HG03378 (cell line): ENCODE measurements around the gene UBC.
"Not testable (repeated sequence)": the region's sequence is repeated elsewhere in the genome, so short reads cannot be mapped to it uniquely, and the experiment has no call there.

Experiments
- ATAC-seq: cut with Tn5 transposase; IDR thresholded peaks from one replicate; pipeline ENCODE4 v1.9.1; 2021; ENCODE audit warnings: mild to moderate bottlenecking, moderate library complexity; ENCODE audit not compliant: unreplicated experiment

Gene UBC

DNA sequence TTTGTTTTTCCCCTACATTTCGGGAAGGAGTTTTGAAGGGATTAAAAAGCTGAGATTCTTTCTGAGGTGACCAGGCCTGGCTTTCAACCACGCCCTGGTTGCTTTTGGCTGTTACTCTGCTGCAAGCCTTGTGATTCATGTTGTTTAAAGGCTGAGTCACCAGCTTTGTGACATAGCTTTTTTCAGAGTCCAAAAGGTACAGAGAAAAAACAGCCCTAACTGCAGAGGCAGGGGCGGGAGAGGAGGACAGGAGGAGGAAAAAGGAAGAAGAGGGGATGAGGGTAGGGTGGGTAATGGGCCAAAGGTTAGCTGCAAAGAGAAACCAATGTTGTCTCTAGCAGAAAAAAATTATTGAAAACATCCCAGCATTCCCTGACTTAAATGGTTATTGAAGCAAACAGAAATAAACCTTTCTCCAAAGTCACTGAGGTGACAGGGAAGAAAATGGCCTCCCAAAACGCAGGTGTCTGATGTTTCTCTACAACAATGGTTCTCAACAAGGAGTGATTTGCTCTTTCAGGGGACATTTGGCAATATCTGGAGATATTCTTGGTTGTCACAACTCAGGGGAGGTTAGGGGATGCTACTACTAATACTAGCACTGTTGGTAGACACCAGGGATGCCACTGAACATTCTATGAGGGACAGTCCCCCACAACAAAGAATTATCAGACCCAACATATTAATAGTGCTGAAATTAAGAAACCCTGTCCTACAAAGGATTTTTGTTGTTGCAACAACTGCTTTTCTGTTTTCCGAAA lies 2.1 kb upstream of the UBC start:
- no peak for ATAC-seq

DNA sequence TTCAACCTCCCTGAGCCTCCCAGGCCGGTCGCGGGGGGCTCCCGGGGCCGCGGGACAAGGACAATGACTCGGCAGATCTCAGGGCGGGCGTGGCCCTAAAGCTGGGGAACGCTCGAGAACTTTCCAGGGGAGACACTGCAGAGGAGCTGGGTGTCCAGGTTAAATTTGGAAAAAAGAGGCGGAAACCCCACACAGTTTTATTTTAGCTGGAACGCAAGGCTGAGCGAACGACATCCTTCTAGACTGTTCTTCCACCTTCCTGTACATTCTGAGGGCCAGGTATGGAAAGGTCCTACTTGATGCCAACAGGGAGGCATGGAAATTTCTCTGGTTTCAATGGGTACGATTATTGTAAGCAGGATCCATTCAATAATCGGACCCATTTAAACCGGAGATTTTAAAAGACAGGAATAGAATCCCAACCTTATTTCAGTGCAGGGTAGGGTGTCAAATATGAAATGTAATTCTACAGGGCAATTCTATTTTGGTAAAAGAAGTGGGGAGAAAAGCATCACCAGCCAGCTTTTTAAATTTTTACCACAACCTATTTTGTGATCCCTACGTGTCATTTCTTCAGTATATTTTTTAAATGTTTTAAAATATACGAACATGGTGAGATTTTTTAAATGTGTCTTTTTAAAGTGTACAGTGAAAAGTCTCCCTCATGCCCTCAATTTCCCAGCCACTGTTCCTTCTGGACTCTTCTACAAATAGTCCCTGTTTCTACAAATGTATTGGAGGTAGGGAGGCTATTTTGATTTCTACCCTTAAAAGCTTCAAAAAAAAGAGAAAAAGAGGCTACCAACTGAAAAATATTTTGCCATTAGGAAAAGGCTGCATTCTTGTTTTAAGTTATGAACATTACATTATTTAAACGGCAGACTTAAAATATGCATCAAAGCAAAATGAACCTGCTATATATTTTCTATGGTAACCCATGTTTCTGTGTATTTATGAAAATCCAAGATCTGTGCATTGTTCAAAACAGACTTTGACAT lies 1.1 kb upstream of the UBC start:
- ATAC-seq = no peak

DNA sequence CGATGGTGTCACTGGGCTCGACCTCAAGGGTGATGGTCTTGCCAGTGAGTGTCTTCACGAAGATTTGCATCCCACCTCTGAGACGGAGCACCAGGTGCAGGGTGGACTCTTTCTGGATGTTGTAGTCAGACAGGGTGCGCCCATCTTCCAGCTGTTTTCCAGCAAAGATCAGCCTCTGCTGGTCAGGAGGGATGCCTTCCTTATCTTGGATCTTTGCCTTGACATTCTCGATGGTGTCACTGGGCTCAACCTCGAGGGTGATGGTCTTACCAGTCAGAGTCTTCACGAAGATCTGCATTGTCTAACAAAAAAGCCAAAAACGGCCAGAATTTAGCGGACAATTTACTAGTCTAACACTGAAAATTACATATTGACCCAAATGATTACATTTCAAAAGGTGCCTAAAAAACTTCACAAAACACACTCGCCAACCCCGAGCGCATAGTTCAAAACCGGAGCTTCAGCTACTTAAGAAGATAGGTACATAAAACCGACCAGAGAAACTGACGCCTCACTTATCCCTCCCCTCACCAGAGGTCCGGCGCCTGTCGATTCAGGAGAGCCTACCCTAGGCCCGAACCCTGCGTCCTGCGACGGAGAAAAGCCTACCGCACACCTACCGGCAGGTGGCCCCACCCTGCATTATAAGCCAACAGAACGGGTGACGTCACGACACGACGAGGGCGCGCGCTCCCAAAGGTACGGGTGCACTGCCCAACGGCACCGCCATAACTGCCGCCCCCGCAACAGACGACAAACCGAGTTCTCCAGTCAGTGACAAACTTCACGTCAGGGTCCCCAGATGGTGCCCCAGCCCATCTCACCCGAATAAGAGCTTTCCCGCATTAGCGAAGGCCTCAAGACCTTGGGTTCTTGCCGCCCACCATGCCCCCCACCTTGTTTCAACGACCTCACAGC lies 717 bp downstream of the UBC start:
- no peak for ATAC-seq

DNA sequence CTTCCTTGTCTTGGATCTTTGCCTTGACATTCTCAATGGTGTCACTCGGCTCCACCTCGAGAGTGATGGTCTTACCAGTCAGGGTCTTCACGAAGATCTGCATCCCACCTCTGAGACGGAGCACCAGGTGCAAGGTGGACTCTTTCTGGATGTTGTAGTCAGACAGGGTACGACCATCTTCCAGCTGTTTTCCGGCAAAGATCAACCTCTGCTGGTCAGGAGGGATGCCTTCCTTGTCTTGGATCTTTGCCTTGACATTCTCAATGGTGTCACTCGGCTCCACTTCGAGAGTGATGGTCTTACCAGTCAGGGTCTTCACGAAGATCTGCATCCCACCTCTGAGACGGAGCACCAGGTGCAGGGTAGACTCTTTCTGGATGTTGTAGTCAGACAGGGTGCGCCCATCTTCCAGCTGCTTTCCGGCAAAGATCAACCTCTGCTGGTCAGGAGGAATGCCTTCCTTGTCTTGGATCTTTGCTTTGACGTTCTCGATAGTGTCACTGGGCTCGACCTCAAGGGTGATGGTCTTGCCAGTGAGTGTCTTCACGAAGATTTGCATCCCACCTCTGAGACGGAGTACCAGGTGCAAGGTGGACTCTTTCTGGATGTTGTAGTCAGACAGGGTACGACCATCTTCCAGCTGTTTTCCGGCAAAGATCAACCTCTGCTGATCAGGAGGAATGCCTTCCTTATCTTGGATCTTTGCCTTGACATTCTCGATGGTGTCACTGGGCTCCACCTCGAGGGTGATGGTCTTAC lies 1.7 kb downstream of the UBC start:
- not testable (repeated sequence) for ATAC-seq

DNA sequence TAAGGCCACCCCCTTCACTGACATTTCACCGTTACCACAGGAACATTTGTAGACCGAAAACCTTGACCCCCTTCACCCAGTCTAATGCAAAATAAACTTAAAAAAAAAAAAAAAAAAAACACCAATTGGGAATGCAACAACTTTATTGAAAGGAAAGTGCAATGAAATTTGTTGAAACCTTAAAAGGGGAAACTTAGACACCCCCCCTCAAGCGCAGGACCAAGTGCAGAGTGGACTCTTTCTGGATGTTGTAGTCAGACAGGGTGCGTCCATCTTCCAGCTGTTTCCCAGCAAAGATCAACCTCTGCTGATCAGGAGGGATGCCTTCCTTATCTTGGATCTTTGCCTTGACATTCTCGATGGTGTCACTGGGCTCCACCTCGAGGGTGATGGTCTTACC lies 2.9 kb downstream of the UBC start:
- ATAC-seq = not testable (repeated sequence)

DNA sequence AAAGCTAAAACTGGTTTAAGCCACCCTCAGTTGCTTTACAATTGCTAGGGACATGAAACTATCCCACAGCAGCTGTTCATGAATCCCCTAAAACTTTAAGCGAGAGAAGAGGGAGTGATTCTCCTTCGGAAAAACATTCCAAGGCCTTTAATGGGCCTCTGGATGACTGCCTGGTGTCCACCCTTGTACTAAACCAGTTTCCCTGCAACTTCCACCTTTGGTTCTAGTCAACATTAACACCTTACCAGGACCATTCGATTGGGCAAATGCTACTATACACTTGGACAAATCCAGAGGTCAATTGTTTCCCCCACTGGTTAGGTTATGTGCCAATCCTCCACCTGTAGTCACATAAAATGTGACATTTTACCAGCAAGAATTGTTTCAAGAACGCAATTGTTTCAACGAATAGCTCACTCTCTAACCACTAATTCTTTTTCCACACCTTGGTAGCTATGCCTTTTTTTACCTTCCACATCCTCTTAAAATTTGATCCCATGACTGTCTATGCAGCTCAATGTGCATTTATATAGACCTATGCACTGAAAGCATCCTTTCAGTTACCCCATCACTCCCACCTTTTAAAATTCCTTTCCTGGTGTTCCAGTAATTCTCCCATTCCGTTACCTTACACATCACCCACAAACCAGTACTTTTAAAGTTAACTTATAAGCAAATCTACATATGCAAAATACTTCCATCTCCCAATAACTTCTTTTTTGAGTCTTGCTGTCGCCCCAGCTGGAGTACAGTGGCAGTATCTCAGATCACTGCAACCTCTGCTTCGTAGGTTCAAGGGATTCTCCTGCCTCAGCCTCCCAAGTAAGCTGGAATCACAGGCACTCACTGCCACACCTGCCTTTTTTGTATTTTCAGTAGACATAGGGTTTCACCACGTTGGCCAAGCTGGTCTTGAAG lies 3.6 kb downstream of the UBC start:
- ATAC-seq = no peak

DNA sequence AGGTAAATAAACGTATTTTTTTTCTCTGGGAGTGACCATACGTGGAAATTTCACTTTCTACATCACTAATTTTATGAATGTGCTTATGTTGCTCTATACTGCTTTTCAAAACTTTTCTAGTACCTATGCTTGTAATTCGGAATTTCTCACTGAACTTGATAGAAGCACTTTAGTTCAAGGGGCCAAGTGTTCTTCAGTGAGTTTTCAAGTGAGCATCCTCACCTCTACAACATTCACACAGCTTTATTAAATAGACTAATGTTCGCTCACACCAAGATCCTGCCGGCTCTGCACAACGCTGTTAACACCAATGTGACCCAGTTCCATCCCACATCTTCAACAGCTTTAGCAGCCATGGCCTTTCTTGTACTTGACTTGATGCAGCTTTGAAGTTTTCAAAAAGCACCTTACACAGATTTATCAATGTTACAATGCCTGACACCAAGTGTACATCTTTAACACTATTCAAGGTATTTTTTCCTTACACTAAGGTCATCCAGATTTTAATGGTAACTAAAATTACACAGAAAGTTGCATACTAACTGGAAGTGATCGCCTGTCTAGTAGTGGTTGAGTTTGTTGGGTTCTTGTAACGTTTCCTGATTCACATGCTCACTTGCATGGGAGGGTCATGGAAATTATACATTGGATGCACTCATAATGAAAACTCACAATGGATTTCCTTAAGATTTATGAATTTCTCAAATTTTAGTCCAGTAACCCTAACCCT lies 4.5 kb downstream of the UBC start:
- no peak for ATAC-seq

DNA sequence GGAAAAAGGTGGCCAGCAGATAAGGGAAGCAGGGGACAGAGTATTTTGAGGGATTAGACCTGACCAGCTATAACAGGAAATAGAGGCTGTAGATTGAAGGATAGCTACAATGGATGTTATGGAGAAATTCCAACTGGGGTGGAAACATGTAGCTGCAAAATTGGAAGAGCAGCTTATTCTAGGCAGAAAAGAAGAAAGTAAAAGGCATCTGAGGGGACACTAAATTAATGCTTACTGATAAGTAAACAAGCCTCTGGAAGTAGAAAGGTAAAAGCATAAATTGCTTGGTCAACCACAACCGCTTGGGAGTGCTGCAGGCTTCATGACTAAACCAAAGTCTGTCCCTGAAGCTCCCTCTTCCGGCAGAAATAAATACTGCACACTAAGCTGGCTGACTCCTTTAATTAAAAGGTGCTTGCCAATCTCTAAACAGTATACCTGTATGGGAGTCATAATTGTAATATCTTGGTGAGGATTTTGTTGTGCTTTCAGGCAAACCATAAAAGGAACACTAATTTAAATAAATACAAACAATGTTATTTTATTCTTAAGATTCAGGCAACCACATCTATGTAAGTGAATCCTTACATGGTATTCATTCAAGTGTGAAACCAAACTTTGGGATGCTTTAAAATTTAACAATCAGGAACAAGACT lies 7.7 kb downstream of the UBC start:
- peak; percentile 62 for ATAC-seq

DNA sequence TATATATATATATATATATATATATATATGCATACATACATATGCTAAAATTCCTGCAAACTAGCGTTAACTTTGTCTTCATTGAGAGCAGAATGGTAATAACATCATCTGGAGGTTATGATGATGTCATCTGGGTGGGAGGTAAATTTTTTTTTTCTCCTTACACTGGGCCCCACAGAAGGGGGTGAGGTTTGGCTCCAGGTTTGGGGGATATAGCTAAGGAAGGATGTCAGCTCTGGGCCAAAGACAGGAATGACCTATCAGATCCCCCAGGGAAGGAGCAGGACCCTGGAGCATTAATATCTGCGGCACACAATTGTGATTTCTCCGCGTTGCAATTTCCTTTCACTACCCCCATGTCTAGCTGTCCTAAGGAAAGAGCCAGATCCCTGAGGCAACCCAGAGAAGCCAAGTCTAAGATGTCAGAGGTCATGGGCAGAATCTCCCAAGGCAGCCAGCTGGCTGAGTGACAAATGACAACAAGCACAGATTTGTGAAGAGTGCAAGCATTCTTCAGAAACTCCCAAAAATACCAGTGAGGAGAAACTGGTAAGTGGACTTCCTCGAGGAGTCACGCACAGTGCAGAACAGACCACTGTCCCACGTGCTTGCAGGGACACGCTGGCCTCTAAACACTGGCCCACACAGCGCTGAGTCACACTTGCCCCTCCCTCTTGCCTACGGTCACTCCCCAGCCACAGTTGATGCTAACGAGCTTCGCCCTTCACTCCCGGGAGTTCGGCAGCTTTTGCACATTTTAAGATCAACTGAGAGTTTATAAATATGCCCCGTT lies 9.9 kb downstream of the UBC start:
- no peak for ATAC-seq

DNA sequence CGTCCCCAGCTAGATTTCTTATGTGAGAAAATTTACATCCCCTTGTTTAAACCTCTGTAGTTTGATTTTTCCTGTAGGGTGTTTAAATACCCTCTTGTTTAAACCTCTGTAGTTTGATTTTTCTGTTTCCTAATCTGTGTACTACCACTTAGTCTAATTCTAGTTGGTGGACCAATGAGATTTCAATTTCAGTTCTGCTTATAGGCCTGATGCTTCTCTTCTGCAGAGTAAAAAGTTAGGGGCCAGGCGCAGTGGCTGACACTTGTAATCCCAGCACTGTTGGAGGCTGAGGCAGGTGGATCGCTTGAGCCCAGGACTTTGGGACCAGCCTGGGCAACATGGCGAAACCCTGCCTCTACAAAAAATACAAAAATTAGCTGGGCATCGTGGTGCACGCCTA lies 11.5 kb downstream of the UBC start:
- no peak for ATAC-seq

DNA sequence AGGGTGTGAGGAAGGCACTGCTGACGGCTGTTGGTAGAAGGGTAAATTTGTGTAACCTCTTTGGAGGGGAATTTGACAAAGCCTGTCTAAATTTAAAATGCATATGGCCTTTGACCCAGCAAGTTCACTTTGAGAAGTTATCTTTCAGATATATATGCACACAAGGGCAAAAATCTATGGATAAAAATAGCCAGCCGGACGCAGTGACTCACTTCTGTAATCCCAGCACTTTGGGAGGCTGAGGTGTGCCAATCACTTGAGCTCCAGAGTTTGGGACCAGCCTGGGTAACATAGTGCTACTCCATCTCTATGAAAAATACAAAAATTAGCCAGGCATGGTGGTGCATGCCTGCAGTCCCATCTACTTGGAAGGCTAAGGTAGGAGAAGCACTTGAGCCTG lies 13.4 kb downstream of the UBC start:
- ATAC-seq = no peak

DNA sequence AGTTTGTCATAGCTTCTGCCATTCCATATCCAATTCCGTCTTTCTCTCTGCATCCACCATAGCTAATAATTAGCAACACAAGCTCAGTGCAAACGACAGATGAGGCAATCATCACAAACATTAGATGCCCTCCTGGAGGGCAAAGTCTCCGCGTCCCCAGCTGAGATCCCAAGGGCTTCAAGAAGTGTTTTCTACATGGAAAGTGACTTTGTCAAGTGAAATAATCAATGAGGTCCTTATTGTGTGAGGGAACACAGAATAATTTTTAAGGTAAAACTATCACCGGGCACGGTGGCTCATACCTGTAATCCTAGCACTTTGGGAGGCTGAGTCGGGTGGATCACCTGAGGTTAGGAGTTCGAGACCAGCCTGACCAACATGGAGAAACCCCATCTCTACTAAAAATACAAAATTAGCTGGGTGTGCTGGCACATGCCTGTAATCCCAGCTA lies 14.1 kb downstream of the UBC start:
- not testable (repeated sequence) for ATAC-seq

DNA sequence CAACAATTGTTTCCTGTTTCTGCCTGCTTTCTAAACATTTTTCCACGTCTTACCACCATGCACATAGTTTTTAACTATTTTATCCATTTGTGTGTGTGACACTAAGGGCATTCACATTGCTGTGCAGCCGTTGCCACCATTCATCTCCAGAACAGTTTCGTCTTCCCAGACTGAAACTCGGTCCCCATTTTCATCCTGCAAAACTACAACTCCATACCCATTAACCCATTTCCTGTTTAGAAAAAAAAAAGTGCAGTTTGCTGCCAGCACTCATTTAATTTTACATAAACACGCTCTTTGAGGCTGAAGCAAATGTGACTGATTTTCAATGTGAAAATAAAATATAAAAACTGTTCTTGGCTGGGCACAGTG lies 15.5 kb downstream of the UBC start:
- no peak for ATAC-seq

DNA sequence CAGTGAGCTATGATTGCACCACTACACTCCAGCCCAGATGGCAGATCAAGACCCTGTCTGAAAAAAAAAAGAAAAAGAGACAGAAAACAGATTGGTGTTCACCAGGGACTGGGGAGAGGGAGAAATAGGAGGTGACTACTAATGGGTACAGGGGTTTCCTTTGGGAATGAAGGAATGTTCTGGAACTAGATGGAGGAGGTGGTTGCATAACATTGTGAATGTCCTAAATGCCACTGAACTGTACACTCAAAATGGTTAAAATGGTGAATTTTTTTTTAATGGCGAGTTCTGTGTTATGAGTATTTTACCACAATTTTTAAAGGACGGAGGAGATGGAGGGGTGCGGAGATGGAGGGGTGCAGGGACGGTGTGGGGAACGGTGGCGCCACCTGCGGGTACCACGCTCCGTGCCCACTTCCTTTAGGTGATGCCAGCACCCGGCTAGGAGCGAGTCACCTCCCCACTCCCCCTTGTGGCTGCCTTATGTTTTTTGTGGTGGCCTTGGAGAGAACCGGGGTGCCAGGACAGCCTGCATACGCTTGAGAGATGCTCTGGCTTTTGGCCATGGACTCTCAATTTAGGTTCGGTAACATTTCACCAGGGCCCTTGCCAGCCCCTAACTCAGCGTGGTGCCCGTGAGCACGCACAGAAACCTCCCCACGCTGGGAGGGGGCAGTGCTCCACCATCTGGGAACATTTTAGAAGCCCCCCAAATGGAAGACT lies 16.1 kb downstream of the UBC start:
- ATAC-seq = no peak

DNA sequence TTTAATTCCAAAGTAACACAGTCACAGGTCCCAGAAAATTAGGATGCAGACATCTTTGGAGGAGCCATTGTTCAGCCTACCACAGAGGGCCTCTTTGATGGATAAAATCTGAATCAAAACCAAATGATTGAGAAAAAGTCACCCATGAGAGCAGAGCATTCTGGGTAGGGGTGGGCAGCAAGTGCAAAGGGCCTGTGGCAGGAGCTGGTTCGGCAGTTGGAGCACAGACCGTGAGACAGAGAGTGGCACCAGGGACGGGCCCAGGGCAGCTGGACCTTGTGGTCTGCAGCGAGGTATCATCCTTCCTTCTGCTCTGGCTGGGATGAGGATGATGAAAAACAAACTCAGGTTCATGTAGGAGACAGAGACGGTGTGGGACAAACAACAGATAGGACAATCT lies 18.0 kb downstream of the UBC start:
- no peak for ATAC-seq

DNA sequence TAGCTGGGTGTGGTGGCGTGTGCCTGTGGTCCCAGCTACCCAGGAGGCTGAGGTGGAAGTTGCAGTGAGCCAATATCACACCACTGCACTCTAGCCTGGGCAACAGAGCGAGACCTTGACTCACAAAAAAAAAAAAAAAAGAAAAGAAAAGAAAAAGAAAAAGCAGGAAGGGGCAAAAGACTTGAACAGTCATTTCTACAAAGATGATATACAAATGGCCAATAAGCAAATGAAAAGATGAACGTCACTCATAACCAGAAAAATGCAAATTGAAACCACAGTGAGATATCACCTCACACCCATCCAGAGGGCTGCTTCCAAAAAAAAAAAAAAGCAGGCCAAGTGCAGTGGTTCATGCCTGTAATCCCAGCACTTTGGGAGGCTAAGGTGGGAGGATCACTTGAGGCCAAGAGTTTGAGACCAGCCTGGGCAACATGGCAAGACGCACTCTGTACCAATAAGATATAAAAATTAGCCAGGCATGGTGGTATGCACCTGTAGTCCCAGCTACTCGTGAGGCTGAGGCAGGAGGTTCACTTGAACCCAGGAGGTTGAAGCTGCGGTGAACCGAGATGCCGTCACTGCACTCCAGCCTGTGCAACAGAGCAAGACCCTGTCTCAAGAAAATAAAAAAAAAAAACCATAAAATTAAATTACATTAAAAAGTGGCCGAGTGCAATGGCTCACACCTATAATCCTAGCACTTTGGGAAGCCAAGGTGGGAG lies 20.5 kb downstream of the UBC start:
- ATAC-seq = peak; percentile 80
